Endothelial cell of umbilical vein (primary cell): ENCODE measurements around the gene APOC1. TPM values are rescaled to one million over a fixed set of nuclear protein-coding genes. Genes with fewer than 3 reads are reported as not detected.

Source experiments
- BruUV-seq: library from RNA; stranded (reverse); fragments of 400-500 nt; replicated peaks from 2 replicates; lab custom pipeline; 2021; lab: Mats Ljungman, UMichigan
- CTCF ChIA-PET: fragments of 300-600, 350-600 bp; sonication (Branson Sonifier 250); formaldehyde crosslinking; loops from one replicate; lab custom pipeline; 2021; ENCODE audit warnings: antibody characterized with exemption, inconsistent platforms; lab: Charles Lee
- POLR2A ChIA-PET: fragments of 300-600, 350-600 bp; sonication (Branson Sonifier 250); formaldehyde crosslinking; loops from one replicate; lab custom pipeline; 2021; ENCODE audit warnings: antibody characterized with exemption, inconsistent platforms; lab: Charles Lee
- DNase-seq: peaks from one replicate; pipeline ENCODE4 v3.0.0-alpha.2; 2011; ENCODE audit warnings: low read depth, low spot score
- FAIRE-seq: peaks from 2 replicates; lab custom pipeline; 2011; peaks lifted over from hg19 to GRCh38; lab: Jason Lieb, UNC
- H2AFZ ChIP-seq: 2 replicates; pipeline ENCODE4 v1.6.0; 2012; ENCODE audit warnings: low read depth, low read length, control low read depth, inconsistent platforms
- H3K27ac ChIP-seq: 2 replicates; pipeline ENCODE4 v1.5.1; 2011; ENCODE audit warnings: low read depth, mild to moderate bottlenecking, control low read depth, low read length, moderate library complexity; ENCODE audit not compliant: insufficient read depth
- H3K27me3 ChIP-seq, 2 experiments: 2 replicates each; pipeline versions ENCODE4 v1.6.0 to v1.6.1; 2011; ENCODE audit warnings: low read length in 2 of 2, mixed read lengths in 1 of 2; ENCODE audit not compliant: control insufficient read depth in 2 of 2, insufficient read depth in 2 of 2
- H3K36me3 ChIP-seq, 2 experiments: 2 replicates in 1 of 2; 3 replicates in 1 of 2; pipeline ENCODE4 v1.5.1; 2011; ENCODE audit warnings: low read length in 2 of 2, mild to moderate bottlenecking in 1 of 2, moderate library complexity in 1 of 2; ENCODE audit not compliant: control insufficient read depth in 2 of 2, insufficient read depth in 2 of 2; ENCODE audit errors: extremely low read depth in 1 of 2
- H3K4me1 ChIP-seq: 3 replicates; pipeline ENCODE4 v1.5.1; 2011; ENCODE audit warnings: mild to moderate bottlenecking, low read length; ENCODE audit not compliant: control insufficient read depth, insufficient read depth; ENCODE audit errors: extremely low read depth
- H3K4me2 ChIP-seq: 2 replicates; pipeline ENCODE4 v1.6.1; 2011; ENCODE audit warnings: low read length, control low read depth, mixed read lengths; ENCODE audit not compliant: insufficient read depth
- H3K4me3 ChIP-seq, 3 experiments: fragments of 200-600 bp in 1 of 3; sonication (generic), shearing (Covaris generic) in 1 of 3; replicated peaks in 1 of 3; 2 replicates each; pipeline ENCODE4 v1.5.1; 2011 to 2016; ENCODE audit warnings: control low read depth in 3 of 3, low read length in 3 of 3, mild to moderate bottlenecking in 2 of 3, inconsistent platforms in 1 of 3, low read depth in 1 of 3, moderate library complexity in 1 of 3; ENCODE audit not compliant: insufficient read depth in 1 of 3
- H3K79me2 ChIP-seq: 2 replicates; pipeline ENCODE4 v1.6.0; 2012; ENCODE audit warnings: low read length, inconsistent platforms; ENCODE audit not compliant: control insufficient read depth, insufficient read depth
- H3K9ac ChIP-seq: replicated peaks from 2 replicates; pipeline ENCODE3; 2011; ENCODE audit warnings: low read length, control low read depth; ENCODE audit not compliant: insufficient read depth; ENCODE audit errors: extremely low read depth
- H3K9me1 ChIP-seq: replicated peaks from 3 replicates; pipeline ENCODE4 v1.6.0; 2011; ENCODE audit warnings: mild to moderate bottlenecking, low read length; ENCODE audit not compliant: control insufficient read depth, insufficient read depth; ENCODE audit errors: extremely low read depth
- H3K9me3 ChIP-seq: replicated peaks from 2 replicates; pipeline ENCODE4 v1.5.1; 2012; ENCODE audit warnings: low read length, inconsistent platforms; ENCODE audit not compliant: control insufficient read depth, insufficient read depth
- H4K20me1 ChIP-seq: replicated peaks from 2 replicates; pipeline ENCODE3; 2011; ENCODE audit warnings: mild to moderate bottlenecking, low read length; ENCODE audit not compliant: control insufficient read depth, insufficient read depth; ENCODE audit errors: extremely low read depth
- EZH2 ChIP-seq: IDR thresholded peaks from 2 replicates; pipeline ENCODE4 v1.6.1; 2012; ENCODE audit warnings: borderline replicate concordance, low read depth, mild to moderate bottlenecking, moderate library complexity, low read length, inconsistent platforms; ENCODE audit not compliant: severe bottlenecking
- FOS ChIP-seq: IDR thresholded peaks from 2 replicates; pipeline ENCODE4 v1.6.1; 2011; ENCODE audit warnings: mild to moderate bottlenecking, low read length, moderate library complexity, borderline replicate concordance; ENCODE audit not compliant: insufficient read depth
- GATA2 ChIP-seq: IDR thresholded peaks from 2 replicates; pipeline ENCODE4 v1.7.0; 2011; ENCODE audit warnings: low read depth, mild to moderate bottlenecking, moderate library complexity, mixed read lengths, low read length; ENCODE audit not compliant: insufficient read length, insufficient read depth
- JUN ChIP-seq: IDR thresholded peaks from 2 replicates; pipeline ENCODE4 v1.6.1; 2011; ENCODE audit warnings: borderline replicate concordance, low read depth; ENCODE audit not compliant: insufficient read length, insufficient read depth
- MYC ChIP-seq: IDR thresholded peaks from one replicate; pipeline ENCODE4 v1.6.1; 2011; ENCODE audit warnings: mild to moderate bottlenecking, low read depth, low read length
- POLR2A ChIP-seq: IDR thresholded peaks from 2 replicates; pipeline ENCODE4 v1.6.1; 2012; ENCODE audit warnings: low read depth, mild to moderate bottlenecking, control low read depth, low read length
- POLR2AphosphoS5 ChIP-seq: IDR thresholded peaks from 2 replicates; pipeline ENCODE4 v1.6.1; 2012; ENCODE audit warnings: low read depth, mild to moderate bottlenecking, control low read depth, low read length, moderate library complexity; ENCODE audit not compliant: insufficient read depth
- dilution Hi-C: fragments of 300-500 bp; cut with MboI; formaldehyde crosslinking; loops from one replicate; pipeline ENCODE4 v1.15.0; 2019; ENCODE audit warnings: low sequenced_read_pairs; ENCODE audit not compliant: extremely low pct_ligation_motif_present
- intact Hi-C: fragments of 100-400 bp; cut with micrococcal nuclease; formaldehyde crosslinking; loops from one replicate; pipeline ENCODE4 v1.10.0; 2022
- polyA plus RNA-seq, 4 experiments: library from polyadenylated mRNA; depleted of rRNA in 3 of 4; stranded (reverse) in 3 of 4; unstranded in 1 of 4; fragments of >200 nt; gene quantifications; 2 replicates each; pipeline versions ENCODE4 v1.2.1 to v1.2.3, GENCODE V29; 2011 to 2012; ENCODE audit warnings: missing spikeins in 1 of 4
- total RNA-seq: library from RNA; stranded (reverse); gene quantifications from 2 replicates; pipeline ENCODE4 v1.2.3, GENCODE V29; 2021
- TF ChIP-seq, protein P1 (sequence below): IDR thresholded peaks from 2 replicates; pipeline ENCODE4 v1.6.1; 2011; ENCODE audit not compliant: insufficient read depth, insufficient read length
- TF ChIP-seq, protein P2 (sequence below), 2 donors: IDR thresholded peaks; 1 replicate in 1 of 2; 2 replicates in 1 of 2; pipeline ENCODE4 v1.5.1; 2011; ENCODE audit warnings: low read length in 2 of 2, mild to moderate bottlenecking in 2 of 2, moderate library complexity in 2 of 2, control low read depth in 1 of 2, inconsistent platforms in 1 of 2, low read depth in 1 of 2; ENCODE audit not compliant: insufficient read depth in 1 of 2; ENCODE audit errors: extremely low read depth in 1 of 2

The APOC1 gene
- total and polyA plus RNA-seq, 2 donors (not counting 3 experiments of a cell fraction or from before 2014, with no cell fraction given) = 5.0 to 18.5 TPM

DNA sequence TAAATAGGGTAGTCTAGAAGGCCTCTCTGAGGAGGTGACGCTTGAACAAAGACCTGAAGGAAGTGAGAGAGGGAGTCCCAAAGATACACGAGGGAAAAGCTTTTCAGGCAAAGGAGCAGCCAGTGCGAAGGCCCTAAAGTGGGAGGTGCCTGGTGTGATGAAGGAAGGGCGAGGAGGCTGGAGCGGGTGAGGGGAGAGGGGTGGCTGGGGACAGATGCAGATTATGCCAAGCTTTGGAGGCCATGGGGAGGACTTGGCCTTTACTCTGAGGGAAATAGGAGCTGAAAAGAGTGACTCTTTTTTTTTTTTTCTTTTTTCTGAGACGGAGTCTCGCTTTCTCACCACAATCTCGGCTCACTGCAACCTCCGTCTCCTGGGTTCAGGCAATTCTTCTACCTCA is 43.7 kb downstream of the APOC1 start:
- no peaks in the 10 kb centered on the region for H3K9me3 ChIP-seq
- H3K27me3 ChIP-seq = no peaks in the 10 kb centered on the region
- no peaks in the 10 kb centered on the region for H4K20me1 ChIP-seq
- H3K4me3 ChIP-seq = no peak overlapping the region
- no TSS peak for BruUV-seq
- intact Hi-C loops (loop anchor here (10.0 kb wide), 1 partner anchor 153 kb away; the partner anchor contains the start of gene BCAM), dilution Hi-C loops (no loop called here)
- ChIA-PET POLR2A (no interaction called here), CTCF (no interaction called here)
- H3K9ac ChIP-seq = no peak overlapping the region
- no peak for TF ChIP-seq JUN
- TF ChIP-seq, protein P1, sequence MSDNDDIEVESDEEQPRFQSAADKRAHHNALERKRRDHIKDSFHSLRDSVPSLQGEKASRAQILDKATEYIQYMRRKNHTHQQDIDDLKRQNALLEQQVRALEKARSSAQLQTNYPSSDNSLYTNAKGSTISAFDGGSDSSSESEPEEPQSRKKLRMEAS = no peak
- TF ChIP-seq POLR2A = no peak
- TF ChIP-seq FOS = no peak
- TF ChIP-seq MYC = no peak
- TF ChIP-seq, protein P2, sequence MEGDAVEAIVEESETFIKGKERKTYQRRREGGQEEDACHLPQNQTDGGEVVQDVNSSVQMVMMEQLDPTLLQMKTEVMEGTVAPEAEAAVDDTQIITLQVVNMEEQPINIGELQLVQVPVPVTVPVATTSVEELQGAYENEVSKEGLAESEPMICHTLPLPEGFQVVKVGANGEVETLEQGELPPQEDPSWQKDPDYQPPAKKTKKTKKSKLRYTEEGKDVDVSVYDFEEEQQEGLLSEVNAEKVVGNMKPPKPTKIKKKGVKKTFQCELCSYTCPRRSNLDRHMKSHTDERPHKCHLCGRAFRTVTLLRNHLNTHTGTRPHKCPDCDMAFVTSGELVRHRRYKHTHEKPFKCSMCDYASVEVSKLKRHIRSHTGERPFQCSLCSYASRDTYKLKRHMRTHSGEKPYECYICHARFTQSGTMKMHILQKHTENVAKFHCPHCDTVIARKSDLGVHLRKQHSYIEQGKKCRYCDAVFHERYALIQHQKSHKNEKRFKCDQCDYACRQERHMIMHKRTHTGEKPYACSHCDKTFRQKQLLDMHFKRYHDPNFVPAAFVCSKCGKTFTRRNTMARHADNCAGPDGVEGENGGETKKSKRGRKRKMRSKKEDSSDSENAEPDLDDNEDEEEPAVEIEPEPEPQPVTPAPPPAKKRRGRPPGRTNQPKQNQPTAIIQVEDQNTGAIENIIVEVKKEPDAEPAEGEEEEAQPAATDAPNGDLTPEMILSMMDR (IDR thresholded peaks at IDR 0.05; ENCODE audit: extremely low read depth in 1 of 2, insufficient read depth in 1 of 2, low read depth in 1 of 2, low read length in 2 of 2) = no peak
- no peak for TF ChIP-seq POLR2AphosphoS5
- no peak for TF ChIP-seq EZH2
- TF ChIP-seq GATA2 = no peak
- FAIRE-seq (no peak), DNase-seq (no peak)
- no peak overlapping the region for H2AFZ ChIP-seq
- no peak overlapping the region for H3K27ac ChIP-seq
- H3K4me1 ChIP-seq = peaks cover 15% of the 10 kb centered on the region
- no peaks in the 10 kb centered on the region for H3K9me1 ChIP-seq
- peaks cover 62% of the 10 kb centered on the region for H3K79me2 ChIP-seq
- H3K4me2 ChIP-seq = no peak overlapping the region
- peaks cover 5 to 7% of the 10 kb centered on the region in 2 experiments for H3K36me3 ChIP-seq
